ENCODE results near the gene EPHA10.

DNA sequence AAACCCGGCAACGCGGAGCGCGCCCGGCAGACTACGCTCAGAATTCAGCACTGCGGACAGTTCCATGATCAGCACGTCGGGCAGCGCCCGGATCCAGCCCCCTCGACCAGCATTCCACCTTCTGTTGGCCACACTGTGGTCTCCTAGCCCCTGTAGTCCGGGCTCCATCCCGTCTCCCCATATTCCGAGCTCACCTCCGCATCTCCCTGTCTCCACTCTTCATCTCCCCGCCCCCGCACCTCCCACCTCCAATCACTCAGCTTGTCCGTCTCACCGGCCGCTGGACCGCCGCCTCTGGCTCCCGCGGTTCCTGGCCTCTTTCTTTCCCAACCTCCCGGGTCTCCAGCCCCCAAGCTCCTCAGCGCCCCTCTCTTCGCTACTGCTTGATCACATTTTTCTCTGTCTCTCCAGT lies 500 bp downstream of the EPHA10 start:
- TF ChIP-seq POLR2AphosphoS5 (IDR thresholded peaks at IDR 0.05; ENCODE audit: low read depth, low read length) (no peak), TAF1 (IDR thresholded peaks at IDR 0.05; ENCODE audit: borderline replicate concordance, insufficient read depth, low read length) (no peak)
- TF ChIP-seq, protein P1, sequence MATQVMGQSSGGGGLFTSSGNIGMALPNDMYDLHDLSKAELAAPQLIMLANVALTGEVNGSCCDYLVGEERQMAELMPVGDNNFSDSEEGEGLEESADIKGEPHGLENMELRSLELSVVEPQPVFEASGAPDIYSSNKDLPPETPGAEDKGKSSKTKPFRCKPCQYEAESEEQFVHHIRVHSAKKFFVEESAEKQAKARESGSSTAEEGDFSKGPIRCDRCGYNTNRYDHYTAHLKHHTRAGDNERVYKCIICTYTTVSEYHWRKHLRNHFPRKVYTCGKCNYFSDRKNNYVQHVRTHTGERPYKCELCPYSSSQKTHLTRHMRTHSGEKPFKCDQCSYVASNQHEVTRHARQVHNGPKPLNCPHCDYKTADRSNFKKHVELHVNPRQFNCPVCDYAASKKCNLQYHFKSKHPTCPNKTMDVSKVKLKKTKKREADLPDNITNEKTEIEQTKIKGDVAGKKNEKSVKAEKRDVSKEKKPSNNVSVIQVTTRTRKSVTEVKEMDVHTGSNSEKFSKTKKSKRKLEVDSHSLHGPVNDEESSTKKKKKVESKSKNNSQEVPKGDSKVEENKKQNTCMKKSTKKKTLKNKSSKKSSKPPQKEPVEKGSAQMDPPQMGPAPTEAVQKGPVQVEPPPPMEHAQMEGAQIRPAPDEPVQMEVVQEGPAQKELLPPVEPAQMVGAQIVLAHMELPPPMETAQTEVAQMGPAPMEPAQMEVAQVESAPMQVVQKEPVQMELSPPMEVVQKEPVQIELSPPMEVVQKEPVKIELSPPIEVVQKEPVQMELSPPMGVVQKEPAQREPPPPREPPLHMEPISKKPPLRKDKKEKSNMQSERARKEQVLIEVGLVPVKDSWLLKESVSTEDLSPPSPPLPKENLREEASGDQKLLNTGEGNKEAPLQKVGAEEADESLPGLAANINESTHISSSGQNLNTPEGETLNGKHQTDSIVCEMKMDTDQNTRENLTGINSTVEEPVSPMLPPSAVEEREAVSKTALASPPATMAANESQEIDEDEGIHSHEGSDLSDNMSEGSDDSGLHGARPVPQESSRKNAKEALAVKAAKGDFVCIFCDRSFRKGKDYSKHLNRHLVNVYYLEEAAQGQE (IDR thresholded peaks at IDR 0.05; ENCODE audit: insufficient read depth in 1 of 2, low read depth in 2 of 2, low read length in 2 of 2), result peak; percentile 99

Measured in PFSK-1 (cell line).